Thyroid gland (tissue), 4 donors: Measurements from ENCODE around the gene COL12A1. TPM values are rescaled to one million over a fixed set of nuclear protein-coding genes. Genes with fewer than 3 reads are reported as not detected.

Experiments
- DNase-seq, 2 donors: peaks; one replicate each; pipeline ENCODE4 v3.0.0-alpha.2; 2019
- H3K27ac ChIP-seq, 3 donors: fragments of 200-600 bp; sonication (generic); 1 replicate in 2 of 3; 2 replicates in 1 of 3; pipeline ENCODE4 v1.5.1; 2016 to 2019; ENCODE audit warnings: mild to moderate bottlenecking in 1 of 3, moderate library complexity in 1 of 3
- H3K27me3 ChIP-seq: fragments of 200-600 bp; sonication (generic); one replicate; pipeline ENCODE4 v1.5.1; 2019
- H3K36me3 ChIP-seq, 2 donors: fragments of 200-600 bp; sonication (generic); one replicate each; pipeline ENCODE4 v1.5.1; 2016 to 2019
- H3K4me1 ChIP-seq, 2 donors: fragments of 200-600 bp; sonication (generic); one replicate each; pipeline ENCODE4 v1.5.1; 2017 to 2019
- H3K4me3 ChIP-seq, 3 donors: fragments of 200-600 bp; sonication (generic); replicated peaks in 1 of 3; 1 replicate in 2 of 3; 2 replicates in 1 of 3; pipeline ENCODE4 v1.5.1; 2016; ENCODE audit warnings: mild to moderate bottlenecking in 1 of 3
- H3K9me3 ChIP-seq: fragments of 200-600 bp; sonication (generic); one replicate; pipeline ENCODE4 v1.5.1; 2017
- POLR2A ChIP-seq, 2 donors: fragments of 450-650 bp; IDR thresholded peaks; one replicate each; pipeline ENCODE4 v1.6.1; 2017; ENCODE audit warnings: antibody characterized with exemption in 2 of 2, mild to moderate bottlenecking in 2 of 2, moderate library complexity in 1 of 2
- WGBS, 2 donors: methylation state at CpG; one replicate each; pipeline ENCODE4 v1.1.5; 2017; 5-methylcytosine and 5-hydroxymethylcytosine counted together
- intact Hi-C: fragments of 100-400 bp; cut with DNase I; formaldehyde crosslinking; loops from one replicate; pipeline ENCODE4 v1.15.1; 2023
- total RNA-seq, 4 donors: library from RNA; depleted of rRNA; stranded (reverse); fragments of >200 nt; gene quantifications; one replicate each; pipeline ENCODE4 v1.2.3, GENCODE V29; 2016
- TF ChIP-seq, protein P1 (sequence below), 6 experiments: fragments of 200-600 bp in 3 of 6; fragments of 450-650 bp in 3 of 6; sonication (generic) in 3 of 6; IDR thresholded peaks; one replicate each; pipeline ENCODE4 v1.5.1; 2016 to 2019; ENCODE audit warnings: antibody characterized with exemption in 6 of 6, mild to moderate bottlenecking in 2 of 6, inconsistent platforms in 1 of 6, moderate library complexity in 1 of 6

The COL12A1 gene
- total RNA-seq, 4 donors from 2014 or later = 17.2 to 52.9 (median 27.0) TPM

DNA sequence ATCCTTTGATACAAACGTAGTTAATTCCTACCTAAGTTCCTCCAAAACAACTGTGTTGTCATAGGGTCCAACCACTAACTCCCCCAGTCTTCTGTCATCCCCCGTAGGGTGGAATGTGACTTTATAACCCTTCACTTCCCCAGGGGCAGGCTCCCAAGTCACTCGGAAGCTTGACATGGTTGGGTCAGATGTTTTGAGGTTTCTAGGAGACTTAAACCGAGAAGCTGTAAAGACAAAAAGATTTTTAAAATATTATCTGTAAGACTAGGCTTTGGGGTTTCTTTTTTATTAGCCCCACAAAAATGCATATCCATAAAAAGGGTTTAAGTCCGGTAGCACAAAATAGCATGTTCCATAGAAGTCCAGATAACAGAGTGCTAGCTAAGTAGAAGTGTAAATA is 50.2 kb downstream of the COL12A1 start:
- no peaks in the 10 kb centered on the region for H3K9me3 ChIP-seq
- H3K27ac ChIP-seq = no peak overlapping the region
- no peak for DNase-seq
- no peaks in the 10 kb centered on the region for H3K27me3 ChIP-seq
- H3K4me1 ChIP-seq = no peaks in the 10 kb centered on the region
- H3K36me3 ChIP-seq = no peaks in the 10 kb centered on the region
- WGBS, 2 donors = 66 to 67% methylated on average over 5 of the region's 5 CpGs
- intact Hi-C loops = no loop called here
- H3K4me3 ChIP-seq = no peak overlapping the region
- TF ChIP-seq, protein P1, sequence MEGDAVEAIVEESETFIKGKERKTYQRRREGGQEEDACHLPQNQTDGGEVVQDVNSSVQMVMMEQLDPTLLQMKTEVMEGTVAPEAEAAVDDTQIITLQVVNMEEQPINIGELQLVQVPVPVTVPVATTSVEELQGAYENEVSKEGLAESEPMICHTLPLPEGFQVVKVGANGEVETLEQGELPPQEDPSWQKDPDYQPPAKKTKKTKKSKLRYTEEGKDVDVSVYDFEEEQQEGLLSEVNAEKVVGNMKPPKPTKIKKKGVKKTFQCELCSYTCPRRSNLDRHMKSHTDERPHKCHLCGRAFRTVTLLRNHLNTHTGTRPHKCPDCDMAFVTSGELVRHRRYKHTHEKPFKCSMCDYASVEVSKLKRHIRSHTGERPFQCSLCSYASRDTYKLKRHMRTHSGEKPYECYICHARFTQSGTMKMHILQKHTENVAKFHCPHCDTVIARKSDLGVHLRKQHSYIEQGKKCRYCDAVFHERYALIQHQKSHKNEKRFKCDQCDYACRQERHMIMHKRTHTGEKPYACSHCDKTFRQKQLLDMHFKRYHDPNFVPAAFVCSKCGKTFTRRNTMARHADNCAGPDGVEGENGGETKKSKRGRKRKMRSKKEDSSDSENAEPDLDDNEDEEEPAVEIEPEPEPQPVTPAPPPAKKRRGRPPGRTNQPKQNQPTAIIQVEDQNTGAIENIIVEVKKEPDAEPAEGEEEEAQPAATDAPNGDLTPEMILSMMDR (IDR thresholded peaks at IDR 0.05) = no peak
- no peak for TF ChIP-seq POLR2A (IDR thresholded peaks at IDR 0.05)

DNA sequence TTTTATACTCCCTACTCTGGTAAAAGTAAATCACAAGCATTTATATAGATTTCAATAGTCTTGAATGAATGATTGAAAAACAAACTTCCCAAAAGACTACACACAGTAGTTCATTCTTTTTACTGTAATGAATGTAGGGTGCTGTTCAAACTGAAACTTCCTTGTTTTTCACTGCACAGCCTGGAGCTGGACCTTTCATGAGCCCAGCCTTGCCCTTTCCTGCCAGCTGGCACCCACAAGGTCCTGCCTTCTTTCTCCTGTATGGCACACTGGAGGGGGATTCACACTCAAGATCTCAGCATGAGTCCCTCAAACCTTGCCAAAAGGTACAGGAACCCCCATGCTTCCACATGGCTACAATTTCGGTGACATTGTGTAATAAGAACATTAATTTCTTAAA is 50.9 kb downstream of the COL12A1 start:
- no peak overlapping the region for H3K27ac ChIP-seq

GRCh38 chr6:75150685-75151412 is 55.0 kb downstream of the COL12A1 start:
- no peak for DNase-seq
- Histone ChIP-seq H3K27me3 (no peaks in the 10 kb centered on the region), H3K27ac (no peak overlapping the region), H3K36me3 (no peaks in the 10 kb centered on the region), H3K4me3 (no peak overlapping the region), H3K9me3 (no peaks in the 10 kb centered on the region), H3K4me1 (no peaks in the 10 kb centered on the region)
- intact Hi-C loops = no loop called here
- TF ChIP-seq, protein P1 (IDR thresholded peaks at IDR 0.05) = no peak
- TF ChIP-seq POLR2A (IDR thresholded peaks at IDR 0.05) = no peak
- WGBS, 2 donors = 73 to 78% methylated on average over 6 of the region's 6 CpGs

More for the DNA sequence above, 50.9 kb downstream of the COL12A1 start:
- no peak for DNase-seq
- Histone ChIP-seq H3K36me3 (no peaks in the 10 kb centered on the region), H3K4me3 (no peak overlapping the region), H3K4me1 (no peaks in the 10 kb centered on the region), H3K27me3 (no peaks in the 10 kb centered on the region), H3K9me3 (no peaks in the 10 kb centered on the region)
- intact Hi-C loops = no loop called here
- WGBS, 2 donors = 88 to 93% methylated on average over 1 of the region's 1 CpG
- TF ChIP-seq, protein P1 (IDR thresholded peaks at IDR 0.05) = no peak
- no peak for TF ChIP-seq POLR2A (IDR thresholded peaks at IDR 0.05)

DNA sequence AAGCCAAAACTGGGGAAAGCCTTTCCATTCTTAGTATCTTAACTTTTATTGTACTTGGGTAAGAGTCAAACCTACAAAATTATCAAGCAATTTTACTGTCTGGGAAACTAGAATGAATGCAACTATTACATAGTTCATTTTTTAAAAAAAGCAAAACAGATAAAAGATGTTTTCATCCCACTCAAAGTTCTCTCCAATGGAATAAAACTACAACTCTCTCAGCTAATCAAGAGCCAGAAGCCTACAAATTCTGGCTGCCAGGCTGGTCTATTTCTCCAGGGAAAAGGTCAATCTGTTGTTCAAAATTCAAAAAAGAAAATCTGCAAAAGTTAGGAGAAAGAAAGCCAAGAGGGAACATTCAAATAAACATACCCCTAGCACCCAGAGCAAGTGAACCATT is 56.2 kb downstream of the COL12A1 start:
- H3K4me1 ChIP-seq = no peaks in the 10 kb centered on the region
- DNase-seq = no peak
- intact Hi-C loops = no loop called here
- no peaks in the 10 kb centered on the region for H3K36me3 ChIP-seq
- H3K27ac ChIP-seq = no peak overlapping the region
- TF ChIP-seq, protein P1 (IDR thresholded peaks at IDR 0.05) = no peak
- TF ChIP-seq POLR2A (IDR thresholded peaks at IDR 0.05) = no peak
- H3K4me3 ChIP-seq = no peak overlapping the region
- H3K9me3 ChIP-seq = no peaks in the 10 kb centered on the region
- H3K27me3 ChIP-seq = no peaks in the 10 kb centered on the region

GRCh38 chr6:75149240-75149639 is 56.6 kb downstream of the COL12A1 start:
- TF ChIP-seq, protein P1 (IDR thresholded peaks at IDR 0.05) = no peak
- TF ChIP-seq POLR2A (IDR thresholded peaks at IDR 0.05) = no peak
- no peaks in the 10 kb centered on the region for H3K9me3 ChIP-seq
- 65 to 70% methylated on average over 1 of the region's 1 CpG for WGBS, 2 donors
- H3K4me3 ChIP-seq = no peak overlapping the region
- no peak overlapping the region for H3K27ac ChIP-seq
- DNase-seq = no peak
- H3K4me1 ChIP-seq = no peaks in the 10 kb centered on the region
- H3K36me3 ChIP-seq = no peaks in the 10 kb centered on the region
- intact Hi-C loops = no loop called here
- no peaks in the 10 kb centered on the region for H3K27me3 ChIP-seq
